A549 treated with DMSO at 1 μM for 4 hours (cell line): ENCODE results near the gene PSMD3. TPM values are rescaled to one million over a fixed set of nuclear protein-coding genes. Genes with fewer than 3 reads are reported as not detected.

Experiments
- total RNA-seq: library from RNA; stranded (reverse); fragments of 200-300 nt; extraction: Qiagen RNA extraction; gene quantifications from 5 replicates; pipeline ENCODE4 v1.2.3, GENCODE V29; 2022; ENCODE audit warnings: low read depth

PSMD3 gene
- total RNA-seq = 164 to 182 TPM (median 175 TPM) in 5 replicates

DNA sequence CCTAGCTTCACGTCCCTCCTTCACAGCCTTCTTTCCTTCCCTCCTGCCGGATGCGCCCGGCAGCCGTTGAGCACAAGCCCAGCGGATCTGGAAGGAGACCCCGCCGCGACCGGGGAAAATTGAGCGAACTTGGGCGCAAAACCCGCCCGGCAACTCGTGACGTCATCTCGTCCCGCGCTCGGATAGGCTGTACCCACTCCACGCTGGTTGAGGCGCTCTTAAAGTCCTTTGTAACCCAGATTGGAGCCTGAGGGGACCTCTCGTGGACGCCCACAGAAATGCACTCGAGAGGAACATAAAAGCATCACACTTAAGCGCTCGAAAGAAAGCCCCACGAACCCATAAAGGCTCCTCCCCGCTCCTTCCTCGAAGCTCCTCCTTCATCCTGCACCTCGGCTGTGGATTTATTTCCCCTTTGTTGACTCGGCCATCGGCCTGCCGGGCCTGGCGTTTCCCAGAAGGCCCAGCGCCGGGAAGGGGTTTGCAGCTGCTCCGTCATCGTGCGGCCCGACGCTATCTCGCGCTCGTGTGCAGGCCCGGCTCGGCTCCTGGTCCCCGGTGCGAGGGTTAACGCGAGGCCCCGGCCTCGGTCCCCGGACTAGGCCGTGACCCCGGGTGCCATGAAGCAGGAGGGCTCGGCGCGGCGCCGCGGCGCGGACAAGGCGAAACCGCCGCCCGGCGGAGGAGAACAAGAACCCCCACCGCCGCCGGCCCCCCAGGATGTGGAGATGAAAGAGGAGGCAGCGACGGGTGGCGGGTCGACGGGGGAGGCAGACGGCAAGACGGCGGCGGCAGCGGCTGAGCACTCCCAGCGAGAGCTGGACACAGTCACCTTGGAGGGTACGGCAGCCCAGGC, at the start of gene PSMD3:
Gene PSMD3 (plus strand): TSS at position 457 of the 856 bp plus-strand sequence. CDS start 164 bp downstream, at position 621.

DNA sequence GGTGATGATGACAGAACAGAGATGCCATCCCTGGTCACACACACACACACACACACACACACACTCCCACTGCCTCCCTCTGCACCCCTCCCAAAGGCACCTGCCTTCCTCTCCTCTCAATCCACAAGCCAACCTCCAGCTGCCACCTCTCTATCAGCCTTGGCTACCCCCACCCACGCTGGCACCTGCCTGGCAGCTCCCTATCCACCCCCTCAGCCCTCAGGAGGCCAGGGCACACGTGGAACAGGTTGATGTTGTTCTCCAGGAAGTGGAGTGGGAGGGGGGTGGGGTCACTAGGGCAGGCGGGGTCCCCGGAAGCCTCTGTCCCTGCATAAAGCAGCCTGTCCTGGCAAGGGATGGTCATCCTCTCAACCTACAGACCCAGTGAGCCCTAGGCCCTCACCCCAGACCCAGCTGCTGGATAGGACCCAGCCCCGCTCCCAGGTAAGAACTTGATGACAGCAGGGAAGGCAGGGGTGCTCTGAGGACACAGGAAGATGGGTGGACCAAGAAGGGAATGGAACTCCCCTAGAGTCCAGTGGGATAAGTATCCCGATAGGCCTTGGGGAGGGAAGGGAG, 17.9 kb upstream of the PSMD3 start, which contains the start of gene GSDMA:
Gene GSDMA (plus strand): TSS at position 363 of the 579 bp plus-strand sequence. CDS start 2,684 bp downstream, outside the sequence.

DNA sequence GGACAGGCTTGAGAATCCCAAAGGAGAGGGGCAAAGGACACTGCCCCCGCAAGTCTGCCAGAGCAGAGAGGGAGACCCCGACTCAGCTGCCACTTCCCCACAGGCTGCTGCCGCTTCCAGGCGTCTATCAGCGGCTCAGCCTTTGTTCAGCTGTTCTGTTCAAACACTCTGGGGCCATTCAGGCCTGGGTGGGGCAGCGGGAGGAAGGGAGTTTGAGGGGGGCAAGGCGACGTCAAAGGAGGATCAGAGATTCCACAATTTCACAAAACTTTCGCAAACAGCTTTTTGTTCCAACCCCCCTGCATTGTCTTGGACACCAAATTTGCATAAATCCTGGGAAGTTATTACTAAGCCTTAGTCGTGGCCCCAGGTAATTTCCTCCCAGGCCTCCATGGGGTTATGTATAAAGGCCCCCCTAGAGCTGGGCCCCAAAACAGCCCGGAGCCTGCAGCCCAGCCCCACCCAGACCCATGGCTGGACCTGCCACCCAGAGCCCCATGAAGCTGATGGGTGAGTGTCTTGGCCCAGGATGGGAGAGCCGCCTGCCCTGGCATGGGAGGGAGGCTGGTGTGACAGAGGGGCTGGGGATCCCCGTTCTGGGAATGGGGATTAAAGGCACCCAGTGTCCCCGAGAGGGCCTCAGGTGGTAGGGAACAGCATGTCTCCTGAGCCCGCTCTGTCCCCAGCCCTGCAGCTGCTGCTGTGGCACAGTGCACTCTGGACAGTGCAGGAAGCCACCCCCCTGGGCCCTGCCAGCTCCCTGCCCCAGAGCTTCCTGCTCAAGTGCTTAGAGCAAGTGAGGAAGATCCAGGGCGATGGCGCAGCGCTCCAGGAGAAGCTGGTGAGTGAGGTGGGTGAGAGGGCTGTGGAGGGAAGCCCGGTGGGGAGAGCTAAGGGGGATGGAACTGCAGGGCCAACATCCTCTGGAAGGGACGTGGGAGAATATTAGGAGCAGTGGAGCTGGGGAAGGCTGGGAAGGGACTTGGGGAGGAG, 34.7 kb downstream of the PSMD3 start, which contains the start of gene CSF3:
Gene CSF3 (plus strand): TSS at position 436 of the 993 bp plus-strand sequence. CDS start 35 bp downstream, at position 471.

Other genes with a start within 250 kb of the PSMD3 start
- gene GRB7, start 242.9 kb upstream of the PSMD3 start, total RNA-seq = 4.2 to 7.1 TPM (median 6.5 TPM) in 5 replicates
- gene IKZF3, start 116.5 kb upstream of the PSMD3 start, total RNA-seq = not detected in 5 replicates
- not detected in 5 replicates for gene ZPBP2, start 112.6 kb upstream of the PSMD3 start, total RNA-seq
- gene GSDMB, start 62.2 kb upstream of the PSMD3 start, total RNA-seq = 1.7 to 3.1 TPM (median 2.5 TPM) in 5 replicates
- gene ORMDL3, start 53.2 kb upstream of the PSMD3 start, total RNA-seq = 36.2 to 49.3 TPM (median 43.7 TPM) in 5 replicates
- gene LRRC3C, start 53.1 kb upstream of the PSMD3 start, total RNA-seq = not detected in 5 replicates
- not detected in 5 replicates for gene GSDMA, start 17.8 kb upstream of the PSMD3 start, total RNA-seq
- gene CSF3, start 34.6 kb downstream of the PSMD3 start, total RNA-seq = not detected in 5 replicates
- 45.9 to 55.9 TPM (median 54.7 TPM) in 5 replicates for gene MED24, start 73.6 kb downstream of the PSMD3 start, total RNA-seq
- gene THRA, start 82.2 kb downstream of the PSMD3 start, total RNA-seq = 13.4 to 17.4 TPM (median 15.7 TPM) in 5 replicates
- gene NR1D1, start 119.8 kb downstream of the PSMD3 start, total RNA-seq = 9.1 to 10.6 TPM (median 9.6 TPM) in 5 replicates
- gene MSL1, start 141.2 kb downstream of the PSMD3 start, total RNA-seq = 53.8 to 66.7 TPM (median 63.0 TPM) in 5 replicates
- gene CASC3, start 159.7 kb downstream of the PSMD3 start, total RNA-seq = 46.9 to 49.3 TPM (median 48.7 TPM) in 5 replicates
- gene RAPGEFL1, start 196.7 kb downstream of the PSMD3 start, total RNA-seq = 2.4 to 3.1 TPM (median 2.6 TPM) in 5 replicates
- 17.4 to 24.2 TPM (median 21.6 TPM) in 5 replicates for gene WIPF2, start 238.5 kb downstream of the PSMD3 start, total RNA-seq